LNCAP (cell line): ENCODE results near the gene TBX1.

Source experiments
- CTCF ChIP-seq: fragments of 450-650 bp; IDR thresholded peaks from 2 replicates; pipeline ENCODE4 v1.5.1; 2017; ENCODE audit warnings: mild to moderate bottlenecking

The TBX1 gene

GRCh38 chr22:19815823-19816290, 55.3 kb downstream of the TBX1 start:
- no peak for TF ChIP-seq CTCF

GRCh38 chr22:19816372-19817119, 56.0 kb downstream of the TBX1 start:
- TF ChIP-seq CTCF = no peak
